HCT116 (cell line): ENCODE results near the gene LRCH1. TPM values are rescaled to one million over a fixed set of nuclear protein-coding genes. Genes with fewer than 3 reads are reported as not detected.

Experiments
- ATAC-seq: fragments of 200-7000 bp; cut with Tn5 transposase; 2 replicates; pipeline ENCODE4 v1.9.1; 2020; ENCODE audit warnings: mild to moderate bottlenecking, moderate library complexity
- BruUV-seq: library from RNA; stranded (reverse); fragments of 400-500 nt; replicated peaks from 2 replicates; lab custom pipeline; 2021; lab: Mats Ljungman, UMichigan
- CTCF ChIA-PET: fragments of 300-600 bp; sonication (Branson Sonifier 250); formaldehyde crosslinking; loops from one replicate; lab custom pipeline; 2021; ENCODE audit warnings: antibody characterized with exemption; lab: Charles Lee
- POLR2A ChIA-PET: fragments of 300-600, 350-600 bp; sonication (Branson Sonifier 250); formaldehyde crosslinking; loops from one replicate; lab custom pipeline; 2021; ENCODE audit warnings: antibody characterized with exemption; lab: Charles Lee
- RAD21 ChIA-PET, 2 experiments: fragments of 300-600 bp; sonication (Branson Sonifier 250); formaldehyde crosslinking; loops; one replicate each; lab custom pipeline; 2023; ENCODE audit warnings: low total read pairs in 2 of 2; ENCODE audit not compliant: uncharacterized antibody in 2 of 2, unreplicated experiment in 2 of 2, low non-redundant PET in 1 of 2; lab: Charles Lee
- DNase-seq: peaks from one replicate; pipeline ENCODE4 v3.0.0-alpha.2; 2010; ENCODE audit warnings: low read depth, low spot score
- H2AFZ ChIP-seq: fragments of 200-600 bp; shearing (Covaris generic), sonication (generic); 2 replicates; pipeline ENCODE4 v1.6.1; 2017; ENCODE audit warnings: low read depth, mixed run types, mixed read lengths, antibody characterized with exemption, low read length; ENCODE audit not compliant: poor library complexity, severe bottlenecking
- H3K27ac ChIP-seq: 2 replicates; pipeline ENCODE4 v1.5.1; 2012; ENCODE audit warnings: low read depth, low read length
- H3K27me3 ChIP-seq: fragments of 200-600 bp; sonication (generic); 2 replicates; pipeline ENCODE4 v1.6.1; 2016; ENCODE audit warnings: mixed run types, low read length, mixed read lengths; ENCODE audit not compliant: insufficient read depth
- H3K36me3 ChIP-seq, 2 experiments: fragments of 200-500 bp in 1 of 2; fragments of 200-600 bp in 1 of 2; sonication (Bioruptor generic) in 1 of 2; sonication (generic) in 1 of 2; 2 replicates each; pipeline versions ENCODE4 v1.5.1 to v1.6.1; 2014 to 2016; ENCODE audit warnings: low read length in 2 of 2, inconsistent platforms in 1 of 2, mixed read lengths in 1 of 2, mixed run types in 1 of 2; ENCODE audit not compliant: insufficient read depth in 2 of 2, control insufficient read depth in 1 of 2
- H3K4me1 ChIP-seq, 2 experiments: fragments of 200-600 bp in 1 of 2; sonication (generic) in 1 of 2; 2 replicates each; pipeline versions ENCODE4 v1.5.1 to v1.6.1; 2012 to 2017; ENCODE audit warnings: low read length in 2 of 2, inconsistent platforms in 1 of 2, mild to moderate bottlenecking in 1 of 2, mixed read lengths in 1 of 2, mixed run types in 1 of 2, moderate library complexity in 1 of 2; ENCODE audit not compliant: insufficient read depth in 2 of 2, control insufficient read depth in 1 of 2
- H3K4me2 ChIP-seq: fragments of 200-600 bp; sonication (generic); 2 replicates; pipeline ENCODE4 v1.6.1; 2017; ENCODE audit warnings: mixed run types, low read length, mixed read lengths
- H3K4me3 ChIP-seq, 2 experiments: fragments of 200-600 bp in 1 of 2; sonication (generic) in 1 of 2; replicated peaks in 1 of 2; 2 replicates each; pipeline ENCODE4 v1.5.1; 2011 to 2016; ENCODE audit warnings: low read length in 2 of 2, control low read depth in 1 of 2, low read depth in 1 of 2, mild to moderate bottlenecking in 1 of 2, mixed read lengths in 1 of 2, mixed run types in 1 of 2
- H3K79me2 ChIP-seq: fragments of 200-600 bp; sonication (generic); 2 replicates; pipeline ENCODE4 v1.6.1; 2017; ENCODE audit warnings: mild to moderate bottlenecking, mixed run types, low read length, moderate library complexity, mixed read lengths; ENCODE audit not compliant: insufficient read depth
- H3K9ac ChIP-seq: fragments of 200-600 bp; sonication (generic); 2 replicates; pipeline ENCODE4 v1.6.1; 2016; ENCODE audit warnings: low read length, mixed read lengths
- H3K9me2 ChIP-seq: fragments of 200-600 bp; sonication (generic), shearing (Covaris generic); 2 replicates; pipeline ENCODE4 v1.6.1; 2017; ENCODE audit warnings: mixed run types, mild to moderate bottlenecking, moderate library complexity; ENCODE audit not compliant: insufficient read depth
- H3K9me3 ChIP-seq, 2 experiments: fragments of 200-500 bp in 1 of 2; fragments of 200-600 bp in 1 of 2; sonication (Bioruptor generic) in 1 of 2; sonication (generic) in 1 of 2; 2 replicates each; pipeline ENCODE4 v1.6.1; 2014 to 2017; ENCODE audit warnings: low read length in 2 of 2, mixed read lengths in 2 of 2, inconsistent platforms in 1 of 2, low read depth in 1 of 2, mild to moderate bottlenecking in 1 of 2, mixed run types in 1 of 2, moderate library complexity in 1 of 2; ENCODE audit not compliant: control insufficient read depth in 1 of 2, insufficient read depth in 1 of 2
- H4K20me1 ChIP-seq: fragments of 200-600 bp; sonication (generic), shearing (Covaris generic); 2 replicates; pipeline ENCODE4 v1.6.1; 2017; ENCODE audit warnings: mixed run types, mild to moderate bottlenecking, moderate library complexity; ENCODE audit not compliant: insufficient read depth
- ATF3 ChIP-seq: IDR thresholded peaks from 2 replicates; pipeline ENCODE4 v1.6.1; 2012
- CEBPB ChIP-seq: IDR thresholded peaks from 2 replicates; pipeline ENCODE4 v1.6.1; 2012; ENCODE audit warnings: low read depth
- CTCF ChIP-seq, 3 experiments: fragments of 200-600 bp in 1 of 3; sonication (generic) in 1 of 3; IDR thresholded peaks in 2 of 3; conservative IDR thresholded peaks in 1 of 3; 2 replicates each; pipeline ENCODE4 v1.5.1; 2012 to 2017; ENCODE audit warnings: low read depth in 2 of 3, low read length in 2 of 3, antibody characterized with exemption in 1 of 3, borderline replicate concordance in 1 of 3, control low read depth in 1 of 3, mild to moderate bottlenecking in 1 of 3, mixed read lengths in 1 of 3, mixed run types in 1 of 3, moderate library complexity in 1 of 3; ENCODE audit not compliant: insufficient read depth in 1 of 3
- ELF1 ChIP-seq: IDR thresholded peaks from 2 replicates; pipeline ENCODE4 v1.6.1; 2012; ENCODE audit warnings: low read depth, borderline replicate concordance
- EZH2 ChIP-seq: fragments of 200-600 bp; sonication (generic); IDR thresholded peaks from 2 replicates; pipeline ENCODE4 v1.6.1; 2017; ENCODE audit warnings: antibody characterized with exemption, mixed run types
- EZH2phosphoT487 ChIP-seq: fragments of 200-600 bp; IDR thresholded peaks from 2 replicates; pipeline ENCODE4 v1.6.1; 2018; ENCODE audit warnings: antibody characterized with exemption, borderline replicate concordance
- JUND ChIP-seq: IDR thresholded peaks from 2 replicates; pipeline ENCODE4 v1.6.1; 2012
- MAX ChIP-seq: IDR thresholded peaks from 2 replicates; pipeline ENCODE4 v1.6.1; 2012
- RAD21 ChIP-seq: IDR thresholded peaks from 2 replicates; pipeline ENCODE4 v1.6.1; 2012; ENCODE audit warnings: low read depth, mild to moderate bottlenecking
- SIN3A ChIP-seq: IDR thresholded peaks from 2 replicates; pipeline ENCODE4 v1.6.1; 2012; ENCODE audit warnings: low read depth
- TCF7L2 ChIP-seq: IDR thresholded peaks from 2 replicates; pipeline ENCODE4 v1.7.0; 2011; ENCODE audit warnings: borderline replicate concordance, inconsistent platforms; ENCODE audit not compliant: insufficient read depth, insufficient read length; ENCODE audit errors: extremely low read depth
- YY1 ChIP-seq: IDR thresholded peaks from 2 replicates; pipeline ENCODE4 v1.6.1; 2011; ENCODE audit warnings: low read length, low read depth, moderate library complexity, mild to moderate bottlenecking; ENCODE audit not compliant: insufficient replicate concordance; ENCODE audit errors: extremely low read depth
- ZBTB33 ChIP-seq: IDR thresholded peaks from 2 replicates; pipeline ENCODE4 v1.6.1; 2011; ENCODE audit warnings: mild to moderate bottlenecking, low read length, moderate library complexity; ENCODE audit not compliant: insufficient replicate concordance; ENCODE audit errors: extremely low read depth
- ZFX ChIP-seq: fragments of 450-650 bp; IDR thresholded peaks from 2 replicates; pipeline ENCODE4 v1.6.1; 2017
- ZNF274 ChIP-seq: fragments of 200-500 bp; sonication (Bioruptor generic); IDR thresholded peaks from 2 replicates; pipeline ENCODE4 v1.6.1; 2014; ENCODE audit warnings: mild to moderate bottlenecking, low read depth, low read length, inconsistent platforms
- intact Hi-C: fragments of 100-400 bp; cut with micrococcal nuclease; formaldehyde crosslinking; loops from 2 replicates; pipeline ENCODE4 v1.10.0; 2022
- total RNA-seq: library from RNA; stranded (reverse); gene quantifications from one replicate; pipeline ENCODE4 v1.2.1, GENCODE V29; 2021; ENCODE audit not compliant: unreplicated experiment

Gene LRCH1
- total RNA-seq, 1 experiment from 2014 or later, result 15.6 TPM

GRCh38 chr13:46631179-46631542 lies 78.2 kb downstream of the LRCH1 start:
- no peaks in the 10 kb centered on the region for H3K9me3 ChIP-seq
- intact Hi-C loops, result no loop called here
- no peak overlapping the region for H3K9ac ChIP-seq
- H2AFZ ChIP-seq, result no peak overlapping the region
- ChIA-PET CTCF (no interaction called here), POLR2A (no interaction called here), RAD21 (no interaction called here)
- ATAC-seq, result no peak
- no peak overlapping the region for H3K27ac ChIP-seq
- H3K79me2 ChIP-seq, result peaks cover 51% of the 10 kb centered on the region
- no peaks in the 10 kb centered on the region for H3K9me2 ChIP-seq
- H3K4me1 ChIP-seq, result peaks cover 5 to 17% of the 10 kb centered on the region in 2 experiments
- no peaks in the 10 kb centered on the region for H3K27me3 ChIP-seq
- no peak overlapping the region for H3K4me3 ChIP-seq
- TF ChIP-seq RAD21 (no peak), ZBTB33 (no peak), ZFX (no peak), CEBPB (no peak), CTCF (IDR thresholded peaks at IDR 0.05 in 2 of 3, conservative IDR thresholded peaks at IDR 0.05 in 1 of 3; ENCODE audit: borderline replicate concordance in 1 of 3, insufficient read depth in 1 of 3, low read depth in 2 of 3, low read length in 2 of 3) (no peak), ELF1 (no peak), YY1 (no peak), EZH2phosphoT487 (no peak), SIN3A (no peak), EZH2 (no peak), ATF3 (no peak), TCF7L2 (no peak), JUND (no peak), MAX (no peak), ZNF274 (no peak)
- no TSS peak for BruUV-seq
- no peaks in the 10 kb centered on the region for H3K36me3 ChIP-seq
- no peaks in the 10 kb centered on the region for H4K20me1 ChIP-seq
- DNase-seq, result no peak
- no peak overlapping the region for H3K4me2 ChIP-seq
